CD14-positive monocyte (primary cell): ENCODE data around the gene ZFYVE28. TPM values are rescaled to one million over a fixed set of nuclear protein-coding genes. Genes with fewer than 3 reads are reported as not detected.

Source experiments
- DNase-seq, 3 donors: peaks; one replicate each; pipeline ENCODE4 v3.0.0-alpha.2; 2011 to 2022
- H2AFZ ChIP-seq: 2 replicates; pipeline ENCODE4 v1.6.0; 2012; ENCODE audit warnings: mild to moderate bottlenecking, low read depth, low read length, inconsistent platforms; ENCODE audit not compliant: insufficient read depth, poor library complexity, severe bottlenecking
- H3K27ac ChIP-seq, 2 donors: 1 replicate in 1 of 2; 2 replicates in 1 of 2; pipeline ENCODE4 v1.5.1; 2012 to 2013; ENCODE audit warnings: low read length in 2 of 2, control low read depth in 1 of 2, inconsistent platforms in 1 of 2, low read depth in 1 of 2, mild to moderate bottlenecking in 1 of 2
- H3K27me3 ChIP-seq, 2 donors: one replicate each; pipeline versions ENCODE4 v1.6.0 to v1.6.1; 2011 to 2013; ENCODE audit warnings: low read length in 2 of 2; ENCODE audit not compliant: control insufficient read depth in 2 of 2, insufficient read depth in 2 of 2
- H3K36me3 ChIP-seq, 2 donors: replicated peaks in 1 of 2; 1 replicate in 1 of 2; 2 replicates in 1 of 2; pipeline versions ENCODE4 v1.5.1 to v1.6.1; 2012 to 2013; ENCODE audit warnings: low read length in 2 of 2, control low read depth in 1 of 2, inconsistent platforms in 1 of 2, mild to moderate bottlenecking in 1 of 2; ENCODE audit not compliant: insufficient read depth in 2 of 2, control insufficient read depth in 1 of 2
- H3K4me1 ChIP-seq, 2 donors: 1 replicate in 1 of 2; 2 replicates in 1 of 2; pipeline versions ENCODE4 v1.5.1 to v1.6.1; 2012 to 2013; ENCODE audit warnings: low read length in 2 of 2, control low read depth in 1 of 2, inconsistent platforms in 1 of 2, mild to moderate bottlenecking in 1 of 2, moderate library complexity in 1 of 2; ENCODE audit not compliant: insufficient read depth in 2 of 2, control insufficient read depth in 1 of 2
- H3K4me2 ChIP-seq: replicated peaks from 2 replicates; pipeline ENCODE3; 2012; ENCODE audit warnings: low read length, moderate library complexity, mild to moderate bottlenecking; ENCODE audit not compliant: poor library complexity, severe bottlenecking; ENCODE audit errors: extremely low read depth
- H3K4me3 ChIP-seq, 3 experiments: fragments of 200-600 bp in 1 of 3; sonication (generic) in 1 of 3; replicated peaks in 1 of 3; 1 replicate in 2 of 3; 2 replicates in 1 of 3; pipeline ENCODE4 v1.5.1; 2011 to 2013; ENCODE audit warnings: low read length in 3 of 3, mild to moderate bottlenecking in 3 of 3, control low read depth in 2 of 3, low read depth in 2 of 3, inconsistent platforms in 1 of 3, moderate library complexity in 1 of 3
- H3K79me2 ChIP-seq: 2 replicates; pipeline ENCODE4 v1.6.0; 2012; ENCODE audit warnings: mild to moderate bottlenecking, control low read depth, inconsistent platforms, low read length, moderate library complexity; ENCODE audit not compliant: insufficient read depth
- H3K9ac ChIP-seq: 2 replicates; pipeline ENCODE4 v1.6.0; 2017; ENCODE audit warnings: low read length, mild to moderate bottlenecking; ENCODE audit not compliant: insufficient read depth, poor library complexity, severe bottlenecking
- H3K9me3 ChIP-seq, 2 donors: replicated peaks in 1 of 2; 1 replicate in 1 of 2; 2 replicates in 1 of 2; pipeline versions ENCODE4 v1.5.1 to v1.6.1; 2012 to 2013; ENCODE audit warnings: low read length in 2 of 2, control low read depth in 1 of 2; ENCODE audit not compliant: control insufficient read depth in 1 of 2, insufficient read depth in 1 of 2
- H4K20me1 ChIP-seq: 2 replicates; pipeline ENCODE4 v1.6.0; 2012; ENCODE audit warnings: mild to moderate bottlenecking, low read length, control low read depth, moderate library complexity; ENCODE audit not compliant: insufficient read depth
- H3K27ac Mint-ChIP-seq, 7 donors: one replicate each; pipeline ENCODE4 v1.8.0; 2020; ENCODE audit warnings: mild to moderate bottlenecking in 7 of 7, mixed read lengths in 7 of 7, moderate library complexity in 6 of 7, inconsistent platforms in 2 of 7
- H3K27me3 Mint-ChIP-seq, 3 donors: one replicate each; pipeline ENCODE4 v1.8.0; 2021 to 2022; ENCODE audit warnings: low read depth in 3 of 3, mild to moderate bottlenecking in 3 of 3, mixed read lengths in 3 of 3, moderate library complexity in 3 of 3, inconsistent platforms in 1 of 3
- H3K36me3 Mint-ChIP-seq, 2 donors: one replicate each; pipeline ENCODE4 v1.8.0; 2020; ENCODE audit warnings: mixed read lengths in 2 of 2, inconsistent platforms in 1 of 2, mild to moderate bottlenecking in 1 of 2
- H3K4me1 Mint-ChIP-seq: one replicate; pipeline ENCODE4 v1.8.0; 2020; ENCODE audit warnings: mild to moderate bottlenecking, mixed read lengths
- H3K4me3 Mint-ChIP-seq, 2 donors: one replicate each; pipeline ENCODE4 v1.8.0; 2020; ENCODE audit warnings: mild to moderate bottlenecking in 2 of 2, mixed read lengths in 2 of 2, moderate library complexity in 1 of 2
- H3K9me3 Mint-ChIP-seq, 7 donors: one replicate each; pipeline ENCODE4 v1.8.0; 2020 to 2022; ENCODE audit warnings: mixed read lengths in 7 of 7, mild to moderate bottlenecking in 6 of 7, moderate library complexity in 6 of 7, inconsistent platforms in 2 of 7
- WGBS: methylation state at CpG from one replicate; pipeline ENCODE4 v1.1.5; 2013; ENCODE audit warnings: missing lambda C conversion rate; ENCODE audit not compliant: insufficient coverage; 5-methylcytosine and 5-hydroxymethylcytosine counted together
- intact Hi-C, 2 donors: fragments of 100-400 bp; cut with micrococcal nuclease; formaldehyde crosslinking; loops; one replicate each; pipeline versions ENCODE4 v1.15.0 to v1.15.1; 2023
- polyA plus RNA-seq, 3 donors: library from polyadenylated mRNA; depleted of rRNA in 1 of 3; unstranded in 2 of 3; stranded (reverse) in 1 of 3; fragments of 300-500 nt in 2 of 3; fragments of >200 nt in 1 of 3; fragmentation: Illumina TruSeq in 2 of 3; gene quantifications; 1 replicate in 2 of 3; 2 replicates in 1 of 3; pipeline ENCODE4 v1.2.3, GENCODE V29; 2012 to 2021
- TF ChIP-seq, protein P1 (sequence below): fragments of 200-600 bp; IDR thresholded peaks from one replicate; pipeline ENCODE4 v1.8.0; 2022; ENCODE audit warnings: antibody characterized with exemption, mild to moderate bottlenecking

Gene ZFYVE28
- polyA plus RNA-seq, 3 donors, result 1.0 to 4.4 (median 1.1) TPM

DNA sequence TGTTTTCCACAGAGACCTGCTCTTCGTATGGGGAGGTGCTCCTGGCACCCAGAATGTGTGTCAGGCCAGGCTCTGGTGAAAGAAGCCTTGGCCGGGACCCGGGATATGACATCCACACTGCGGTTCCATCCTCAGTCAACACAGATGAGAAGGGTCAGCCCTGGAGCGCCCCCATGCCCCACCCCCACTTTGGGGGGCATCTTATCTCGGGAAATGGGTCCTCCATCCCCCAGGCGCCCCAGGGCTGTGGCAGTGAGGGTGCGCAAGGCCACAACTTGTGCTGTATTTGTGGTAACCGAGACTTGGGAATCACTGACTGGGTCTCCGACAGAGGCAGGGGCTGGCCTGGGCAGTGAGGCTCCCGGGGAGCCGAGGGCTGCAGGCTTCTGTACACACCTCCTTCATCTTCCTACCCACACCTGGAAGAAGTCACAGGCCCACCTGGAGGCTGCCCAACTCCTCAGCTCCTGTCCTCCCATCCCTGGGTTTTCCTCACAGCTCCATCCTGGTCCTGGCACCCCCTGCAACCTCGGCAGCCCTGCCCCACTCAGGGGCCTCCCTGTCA, 8.3 kb upstream of the ZFYVE28 start:
- Histone ChIP-seq H3K9ac (no peak overlapping the region), H3K9me3 (peaks cover 0 to 15% of the 10 kb centered on the region in 2 donors), H3K4me1 (no peaks in the 10 kb centered on the region), H3K27me3 (no peaks in the 10 kb centered on the region), H3K27ac (no peak overlapping the region), H3K4me3 (no peak overlapping the region), H2AFZ (no peak overlapping the region), H3K4me2 (no peak overlapping the region), H3K36me3 (no peaks in the 10 kb centered on the region), H3K79me2 (no peaks in the 10 kb centered on the region), H4K20me1 (no peaks in the 10 kb centered on the region)
- H3K27ac Mint-ChIP-seq, result no peak overlapping the region
- H3K9me3 Mint-ChIP-seq, result peaks cover 2 to 25% (median 5%) of the 10 kb centered on the region in 7 donors
- no peak overlapping the region for H3K4me3 Mint-ChIP-seq
- no peaks in the 10 kb centered on the region for H3K36me3 Mint-ChIP-seq
- peaks cover 0 to 5% (median 2%) of the 10 kb centered on the region in 3 donors for H3K27me3 Mint-ChIP-seq
- DNase-seq, result no peak
- WGBS, result 94% methylated on average over 9 of the region's 13 CpGs
- TF ChIP-seq, protein P1, sequence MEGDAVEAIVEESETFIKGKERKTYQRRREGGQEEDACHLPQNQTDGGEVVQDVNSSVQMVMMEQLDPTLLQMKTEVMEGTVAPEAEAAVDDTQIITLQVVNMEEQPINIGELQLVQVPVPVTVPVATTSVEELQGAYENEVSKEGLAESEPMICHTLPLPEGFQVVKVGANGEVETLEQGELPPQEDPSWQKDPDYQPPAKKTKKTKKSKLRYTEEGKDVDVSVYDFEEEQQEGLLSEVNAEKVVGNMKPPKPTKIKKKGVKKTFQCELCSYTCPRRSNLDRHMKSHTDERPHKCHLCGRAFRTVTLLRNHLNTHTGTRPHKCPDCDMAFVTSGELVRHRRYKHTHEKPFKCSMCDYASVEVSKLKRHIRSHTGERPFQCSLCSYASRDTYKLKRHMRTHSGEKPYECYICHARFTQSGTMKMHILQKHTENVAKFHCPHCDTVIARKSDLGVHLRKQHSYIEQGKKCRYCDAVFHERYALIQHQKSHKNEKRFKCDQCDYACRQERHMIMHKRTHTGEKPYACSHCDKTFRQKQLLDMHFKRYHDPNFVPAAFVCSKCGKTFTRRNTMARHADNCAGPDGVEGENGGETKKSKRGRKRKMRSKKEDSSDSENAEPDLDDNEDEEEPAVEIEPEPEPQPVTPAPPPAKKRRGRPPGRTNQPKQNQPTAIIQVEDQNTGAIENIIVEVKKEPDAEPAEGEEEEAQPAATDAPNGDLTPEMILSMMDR, result no peak
- H3K4me1 Mint-ChIP-seq, result no peaks in the 10 kb centered on the region
- intact Hi-C loops, result no loop called here

DNA sequence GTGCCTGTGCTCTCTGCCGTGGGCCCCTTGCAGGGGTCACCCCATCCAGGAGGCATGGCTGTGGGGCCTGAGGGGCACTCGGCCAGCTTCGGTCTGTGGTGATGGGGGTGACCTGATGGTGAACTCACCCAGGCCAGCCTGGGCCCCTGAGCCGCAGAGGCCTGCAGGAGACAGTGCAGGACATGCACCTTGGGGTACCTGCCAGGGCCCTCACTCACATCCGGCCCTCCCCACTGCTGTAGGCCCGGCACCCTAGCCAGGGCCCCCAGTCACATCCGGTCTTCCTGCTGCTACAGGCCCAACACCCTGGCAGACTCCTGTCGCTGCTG, 7.6 kb upstream of the ZFYVE28 start:
- Histone ChIP-seq H3K36me3 (no peaks in the 10 kb centered on the region), H3K27ac (no peak overlapping the region), H3K9me3 (peaks cover 0 to 15% of the 10 kb centered on the region in 2 donors), H3K9ac (no peak overlapping the region), H3K4me2 (no peak overlapping the region), H3K27me3 (no peaks in the 10 kb centered on the region), H3K4me3 (no peak overlapping the region), H3K4me1 (no peaks in the 10 kb centered on the region), H3K79me2 (no peaks in the 10 kb centered on the region), H2AFZ (no peak overlapping the region), H4K20me1 (no peaks in the 10 kb centered on the region)
- H3K36me3 Mint-ChIP-seq, result no peaks in the 10 kb centered on the region
- H3K9me3 Mint-ChIP-seq, result peaks cover 2 to 18% (median 5%) of the 10 kb centered on the region in 7 donors
- intact Hi-C loops, result no loop called here
- no peak for DNase-seq
- H3K27ac Mint-ChIP-seq, result no peak overlapping the region
- H3K27me3 Mint-ChIP-seq, result peaks cover 5 to 12% (median 7%) of the 10 kb centered on the region in 3 donors
- H3K4me1 Mint-ChIP-seq, result no peaks in the 10 kb centered on the region
- TF ChIP-seq, protein P1, result no peak
- 87% methylated on average over 6 of the region's 8 CpGs for WGBS
- H3K4me3 Mint-ChIP-seq, result no peak overlapping the region
